Endothelial cell (in vitro differentiated cells): Measurements from ENCODE around the gene CNGA4. TPM values are rescaled to one million over a fixed set of nuclear protein-coding genes. Genes with fewer than 3 reads are reported as not detected.

Experiments
- DNase-seq: peaks from one replicate; pipeline ENCODE4 v3.0.0; 2021; ENCODE audit warnings: low spot score
- H3K27ac Mint-ChIP-seq: one replicate; pipeline ENCODE4 v1.8.0; 2021; ENCODE audit warnings: mixed read lengths, inconsistent platforms; ENCODE audit not compliant: unreplicated experiment
- H3K27me3 Mint-ChIP-seq: one replicate; pipeline ENCODE4 v1.8.0; 2021; ENCODE audit warnings: mild to moderate bottlenecking, moderate library complexity, mixed read lengths, inconsistent platforms; ENCODE audit not compliant: unreplicated experiment
- H3K36me3 Mint-ChIP-seq: one replicate; pipeline ENCODE4 v1.8.0; 2021; ENCODE audit warnings: mild to moderate bottlenecking, low read depth, mixed read lengths, inconsistent platforms; ENCODE audit not compliant: unreplicated experiment
- H3K4me1 Mint-ChIP-seq: one replicate; pipeline ENCODE4 v1.8.0; 2021; ENCODE audit warnings: mild to moderate bottlenecking, mixed read lengths, inconsistent platforms; ENCODE audit not compliant: unreplicated experiment
- H3K4me3 Mint-ChIP-seq: one replicate; pipeline ENCODE4 v1.8.0; 2021; ENCODE audit warnings: mild to moderate bottlenecking, mixed read lengths, inconsistent platforms; ENCODE audit not compliant: unreplicated experiment
- H3K9me3 Mint-ChIP-seq: one replicate; pipeline ENCODE4 v1.8.0; 2021; ENCODE audit warnings: mixed read lengths, inconsistent platforms; ENCODE audit not compliant: unreplicated experiment
- total RNA-seq: library from RNA; stranded (reverse); fragmentation: NEBNext Ultra II Directional; extraction: Animal tissue kit (Norgen Biotek cat#: 25700); gene quantifications from one replicate; pipeline ENCODE4 v1.2.1, GENCODE V29; 2021; ENCODE audit not compliant: unreplicated experiment
- TF ChIP-seq, protein P1 (sequence below): fragments of 200-600 bp; sonication (generic); IDR thresholded peaks from one replicate; pipeline ENCODE4 v1.5.0; 2021; ENCODE audit warnings: antibody characterized with exemption; ENCODE audit not compliant: unreplicated experiment

The CNGA4 gene
- total RNA-seq, 1 donor from 2014 or later = not detected

- TF ChIP-seq, protein P1, sequence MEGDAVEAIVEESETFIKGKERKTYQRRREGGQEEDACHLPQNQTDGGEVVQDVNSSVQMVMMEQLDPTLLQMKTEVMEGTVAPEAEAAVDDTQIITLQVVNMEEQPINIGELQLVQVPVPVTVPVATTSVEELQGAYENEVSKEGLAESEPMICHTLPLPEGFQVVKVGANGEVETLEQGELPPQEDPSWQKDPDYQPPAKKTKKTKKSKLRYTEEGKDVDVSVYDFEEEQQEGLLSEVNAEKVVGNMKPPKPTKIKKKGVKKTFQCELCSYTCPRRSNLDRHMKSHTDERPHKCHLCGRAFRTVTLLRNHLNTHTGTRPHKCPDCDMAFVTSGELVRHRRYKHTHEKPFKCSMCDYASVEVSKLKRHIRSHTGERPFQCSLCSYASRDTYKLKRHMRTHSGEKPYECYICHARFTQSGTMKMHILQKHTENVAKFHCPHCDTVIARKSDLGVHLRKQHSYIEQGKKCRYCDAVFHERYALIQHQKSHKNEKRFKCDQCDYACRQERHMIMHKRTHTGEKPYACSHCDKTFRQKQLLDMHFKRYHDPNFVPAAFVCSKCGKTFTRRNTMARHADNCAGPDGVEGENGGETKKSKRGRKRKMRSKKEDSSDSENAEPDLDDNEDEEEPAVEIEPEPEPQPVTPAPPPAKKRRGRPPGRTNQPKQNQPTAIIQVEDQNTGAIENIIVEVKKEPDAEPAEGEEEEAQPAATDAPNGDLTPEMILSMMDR = no peak
- Mint-ChIP-seq H3K27ac (no peak overlapping the region), H3K27me3 (peaks cover 2% of the 10 kb centered on the region), H3K4me1 (no peaks in the 10 kb centered on the region), H3K9me3 (no peaks in the 10 kb centered on the region), H3K4me3 (no peak overlapping the region), H3K36me3 (no peaks in the 10 kb centered on the region)
- no peak for DNase-seq
Measured at GRCh38 chr11:6197466-6198200, 41.3 kb upstream of the CNGA4 start.

GRCh38 chr11:6199174-6199810 is 39.6 kb upstream of the CNGA4 start, which contains the start of gene OR52W1:
TSS of gene OR52W1 (plus strand) at chr11:6199224. CDS start at chr11:6199224, 0 bp downstream.
- Mint-ChIP-seq H3K27me3 (peaks cover 2% of the 10 kb centered on the region), H3K27ac (no peak within 1 kb of the TSS), H3K4me1 (no peaks in the 10 kb centered on the region), H3K4me3 (no peak within 1 kb of the TSS), H3K36me3 (no peaks in the 10 kb centered on the region), H3K9me3 (no peaks in the 10 kb centered on the region)
- no peak for DNase-seq
- TF ChIP-seq, protein P1 = no peak

DNA sequence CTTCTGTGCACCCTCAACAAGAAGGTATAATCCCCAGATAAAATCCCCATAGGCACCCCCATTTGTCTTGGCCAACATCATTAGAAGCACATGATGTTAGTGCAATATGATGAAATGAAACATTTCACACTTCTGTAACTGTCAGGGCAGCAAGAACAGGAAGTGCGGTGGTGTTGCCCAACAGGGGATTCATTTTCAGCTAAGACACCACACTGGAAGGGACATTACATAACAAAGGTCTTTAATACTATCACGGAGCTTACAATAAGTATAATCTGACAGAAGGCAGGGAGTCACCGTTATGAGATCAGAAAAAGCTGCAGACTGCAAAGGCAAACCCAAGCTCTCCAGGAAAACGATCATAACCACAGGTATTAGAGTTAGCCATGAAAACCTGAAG is 37.9 kb upstream of the CNGA4 start:
- Mint-ChIP-seq H3K27me3 (no peaks in the 10 kb centered on the region), H3K36me3 (peaks cover 4% of the 10 kb centered on the region), H3K4me1 (no peaks in the 10 kb centered on the region), H3K4me3 (no peak overlapping the region), H3K27ac (no peak overlapping the region), H3K9me3 (no peaks in the 10 kb centered on the region)
- no peak for DNase-seq
- TF ChIP-seq, protein P1 = no peak

GRCh38 chr11:6201481-6201880 is 37.4 kb upstream of the CNGA4 start:
- Mint-ChIP-seq H3K9me3 (no peaks in the 10 kb centered on the region), H3K27ac (no peak overlapping the region), H3K4me3 (no peak overlapping the region), H3K27me3 (no peaks in the 10 kb centered on the region), H3K4me1 (no peaks in the 10 kb centered on the region), H3K36me3 (peaks cover 4% of the 10 kb centered on the region)
- TF ChIP-seq, protein P1 = no peak
- DNase-seq = no peak

- H3K27me3 Mint-ChIP-seq = no peaks in the 10 kb centered on the region
- H3K9me3 Mint-ChIP-seq = no peaks in the 10 kb centered on the region
- TF ChIP-seq, protein P1 = no peak
- no peak overlapping the region for H3K4me3 Mint-ChIP-seq
- H3K36me3 Mint-ChIP-seq = peaks cover 4% of the 10 kb centered on the region
- DNase-seq = no peak
- H3K27ac Mint-ChIP-seq = no peak overlapping the region
- H3K4me1 Mint-ChIP-seq = no peaks in the 10 kb centered on the region
Measured at GRCh38 chr11:6202041-6202440, 36.8 kb upstream of the CNGA4 start.
